ENCODE data around the gene DCDC1. TPM values are rescaled to one million over a fixed set of nuclear protein-coding genes. Genes with fewer than 3 reads are reported as not detected.

DCDC1 gene
- total RNA-seq, 1 donor from 2014 or later, result 0.93 TPM

- Histone ChIP-seq H3K9me3 (no peaks in the 10 kb centered on the region), H3K4me1 (no peaks in the 10 kb centered on the region), H3K36me3 (no peaks in the 10 kb centered on the region), H3K27me3 (no peaks in the 10 kb centered on the region), H3K4me3 (no peak overlapping the region), H3K27ac (no peak overlapping the region)
- TF ChIP-seq CTCF (IDR thresholded peaks at IDR 0.05), result no peak
- DNase-seq (no peak), ATAC-seq (no peak)
- intact Hi-C loops (cut with DNase I), result no loop called here
These were observed 490.1 kb downstream of the DCDC1 start for GRCh38 chr11:30879322-30880005.

DNA sequence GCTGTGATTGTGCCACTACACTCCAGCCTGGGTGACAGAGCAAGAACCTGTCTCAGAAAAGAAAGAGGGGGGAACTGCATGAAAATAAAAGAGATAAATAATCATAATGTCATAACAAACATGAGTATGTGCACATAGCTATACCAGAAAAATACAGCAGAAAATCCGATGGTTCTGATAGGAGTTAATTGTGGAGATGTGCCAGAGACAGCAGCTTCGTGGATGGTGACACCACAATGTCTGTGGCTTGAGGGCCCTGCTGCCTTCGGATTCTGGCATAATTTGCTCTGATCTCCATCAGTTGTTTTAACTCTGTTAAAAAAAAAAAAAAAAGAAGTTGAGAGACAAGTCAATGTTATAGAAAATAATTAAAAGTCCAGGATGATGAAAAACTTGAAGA lies 491.1 kb downstream of the DCDC1 start:
- DNase-seq (no peak), ATAC-seq (no peak)
- Histone ChIP-seq H3K27me3 (no peaks in the 10 kb centered on the region), H3K4me1 (no peaks in the 10 kb centered on the region), H3K4me3 (no peak overlapping the region), H3K9me3 (no peaks in the 10 kb centered on the region), H3K27ac (no peak overlapping the region), H3K36me3 (no peaks in the 10 kb centered on the region)
- intact Hi-C loops (cut with DNase I), result no loop called here
- no peak for TF ChIP-seq CTCF (IDR thresholded peaks at IDR 0.05)

DNA sequence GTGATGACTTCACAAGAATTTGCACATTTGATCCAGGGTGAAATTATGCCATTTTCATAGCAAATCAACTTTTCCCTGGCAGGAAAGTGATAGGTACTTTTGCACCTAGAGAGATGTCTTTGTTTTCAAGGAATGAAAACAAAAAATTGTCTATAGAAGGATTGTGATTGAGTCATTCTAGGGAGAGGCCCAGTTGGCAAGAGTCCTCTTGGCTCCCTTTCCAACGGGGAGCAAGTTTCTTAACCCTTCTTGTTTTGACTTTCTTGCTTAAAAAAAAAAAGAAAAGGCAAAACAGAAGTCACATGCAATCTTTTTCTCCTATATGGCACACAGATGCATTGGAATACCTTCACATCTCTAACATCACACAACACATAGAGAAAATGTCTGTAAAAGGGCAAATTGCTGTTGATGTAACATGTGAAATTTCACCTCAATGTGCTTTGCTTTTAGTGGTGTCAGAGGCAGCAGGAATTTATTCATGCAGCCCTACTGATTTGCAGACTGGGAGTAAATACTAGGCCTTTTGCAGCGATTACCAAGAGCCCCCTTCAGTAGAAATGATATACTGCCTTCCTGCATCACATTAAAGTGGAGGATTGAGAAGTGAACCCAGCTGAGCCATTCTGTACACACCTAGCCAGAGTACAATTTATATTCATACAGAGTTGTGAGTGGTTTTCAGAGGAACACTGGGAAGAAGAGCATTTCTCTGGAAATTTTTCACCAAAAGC lies 492.7 kb downstream of the DCDC1 start:
- no peak overlapping the region for H3K4me3 ChIP-seq
- DNase-seq (no peak), ATAC-seq (no peak)
- no peak overlapping the region for H3K27ac ChIP-seq
- H3K9me3 ChIP-seq, result no peaks in the 10 kb centered on the region
- intact Hi-C loops (cut with DNase I), result no loop called here
- H3K27me3 ChIP-seq, result no peaks in the 10 kb centered on the region
- no peaks in the 10 kb centered on the region for H3K36me3 ChIP-seq
- H3K4me1 ChIP-seq, result no peaks in the 10 kb centered on the region
- no peak for TF ChIP-seq CTCF (IDR thresholded peaks at IDR 0.05)

GRCh38 chr11:30876228-30876627 lies 493.3 kb downstream of the DCDC1 start:
- intact Hi-C loops (cut with DNase I), result no loop called here
- ATAC-seq, result no peak
- no peak for TF ChIP-seq CTCF (IDR thresholded peaks at IDR 0.05)
- Histone ChIP-seq H3K27me3 (no peaks in the 10 kb centered on the region), H3K9me3 (no peaks in the 10 kb centered on the region), H3K4me1 (no peaks in the 10 kb centered on the region), H3K4me3 (no peak overlapping the region), H3K36me3 (no peaks in the 10 kb centered on the region), H3K27ac (no peak overlapping the region)
- no peak for DNase-seq

DNA sequence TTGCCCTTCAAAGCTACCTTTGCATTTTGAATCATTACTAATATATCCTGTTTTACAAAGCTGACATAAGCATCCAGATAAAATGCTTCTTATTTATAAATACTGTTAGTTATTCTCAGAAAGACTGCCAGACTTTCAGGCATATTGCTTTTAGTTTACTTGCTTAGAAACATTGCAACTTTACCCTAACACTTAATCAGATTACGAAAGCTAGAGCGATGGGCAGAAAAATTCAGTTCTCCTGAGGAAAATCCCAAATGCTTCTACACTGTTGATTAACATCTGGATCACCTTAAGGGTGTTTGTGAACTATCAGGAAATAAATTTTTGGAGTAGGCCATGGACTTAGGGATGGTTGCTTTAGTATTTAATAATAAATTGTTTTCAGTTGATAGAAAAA lies 493.7 kb downstream of the DCDC1 start:
- intact Hi-C loops (cut with DNase I), result no loop called here
- no peak for ATAC-seq
- no peaks in the 10 kb centered on the region for H3K9me3 ChIP-seq
- H3K4me3 ChIP-seq, result no peak overlapping the region
- no peaks in the 10 kb centered on the region for H3K36me3 ChIP-seq
- TF ChIP-seq CTCF (IDR thresholded peaks at IDR 0.05), result no peak
- DNase-seq, result no peak
- H3K4me1 ChIP-seq, result no peaks in the 10 kb centered on the region
- H3K27ac ChIP-seq, result no peak overlapping the region
- H3K27me3 ChIP-seq, result no peaks in the 10 kb centered on the region
